ENCODE data around the gene GAL3ST2.
"Not testable (repeated sequence)": the region's sequence is repeated elsewhere in the genome, so short reads cannot be mapped to it uniquely, and the experiment has no call there.

Gene GAL3ST2

DNA sequence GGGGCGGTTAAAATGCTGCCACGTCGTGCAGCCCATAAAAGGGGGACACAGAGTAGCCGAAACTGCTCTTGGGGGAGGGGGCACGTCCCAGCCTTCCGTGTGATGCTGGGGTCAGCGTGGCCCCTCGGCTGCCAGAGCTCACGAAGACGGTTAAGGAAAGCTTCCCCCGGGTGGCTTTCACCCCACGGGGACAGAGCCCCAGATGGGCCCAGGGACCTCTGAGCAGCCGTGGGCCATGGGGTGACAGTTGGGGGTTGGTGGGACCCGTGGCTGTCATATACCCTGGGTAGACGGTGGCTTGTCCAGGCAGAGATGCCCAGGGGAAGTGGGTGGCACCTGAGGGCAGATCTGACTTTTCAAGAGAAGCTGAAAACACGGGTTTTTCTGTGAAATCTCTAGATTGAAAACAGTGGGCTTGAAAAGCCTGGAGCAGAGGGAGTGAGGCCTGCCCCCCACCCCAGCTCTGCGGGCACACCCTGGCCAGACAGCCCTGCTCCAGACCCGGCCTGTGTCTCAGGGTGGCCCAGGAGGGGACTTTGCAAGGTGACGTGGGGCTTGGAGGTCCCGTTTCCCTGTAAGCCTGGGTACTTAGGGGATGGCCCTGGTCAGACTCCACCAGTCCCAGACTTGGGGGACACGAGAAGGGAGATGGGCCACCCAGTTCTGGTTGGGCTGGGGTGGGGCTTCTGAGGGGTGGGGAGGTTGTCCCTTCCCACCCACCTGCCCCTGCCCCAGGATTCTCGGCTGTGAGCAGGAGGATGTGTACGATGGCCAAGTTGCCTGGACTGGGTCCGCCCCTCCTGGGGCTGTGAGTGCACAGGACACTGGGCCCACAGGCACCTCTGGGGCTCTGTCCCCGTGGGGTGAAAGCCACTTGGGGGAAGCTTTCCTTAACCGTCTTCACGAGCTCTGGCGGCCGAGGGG, 33.0 kb downstream of the GAL3ST2 start:
- DNase-seq (ENCODE audit: low spot score) = no peak

DNA sequence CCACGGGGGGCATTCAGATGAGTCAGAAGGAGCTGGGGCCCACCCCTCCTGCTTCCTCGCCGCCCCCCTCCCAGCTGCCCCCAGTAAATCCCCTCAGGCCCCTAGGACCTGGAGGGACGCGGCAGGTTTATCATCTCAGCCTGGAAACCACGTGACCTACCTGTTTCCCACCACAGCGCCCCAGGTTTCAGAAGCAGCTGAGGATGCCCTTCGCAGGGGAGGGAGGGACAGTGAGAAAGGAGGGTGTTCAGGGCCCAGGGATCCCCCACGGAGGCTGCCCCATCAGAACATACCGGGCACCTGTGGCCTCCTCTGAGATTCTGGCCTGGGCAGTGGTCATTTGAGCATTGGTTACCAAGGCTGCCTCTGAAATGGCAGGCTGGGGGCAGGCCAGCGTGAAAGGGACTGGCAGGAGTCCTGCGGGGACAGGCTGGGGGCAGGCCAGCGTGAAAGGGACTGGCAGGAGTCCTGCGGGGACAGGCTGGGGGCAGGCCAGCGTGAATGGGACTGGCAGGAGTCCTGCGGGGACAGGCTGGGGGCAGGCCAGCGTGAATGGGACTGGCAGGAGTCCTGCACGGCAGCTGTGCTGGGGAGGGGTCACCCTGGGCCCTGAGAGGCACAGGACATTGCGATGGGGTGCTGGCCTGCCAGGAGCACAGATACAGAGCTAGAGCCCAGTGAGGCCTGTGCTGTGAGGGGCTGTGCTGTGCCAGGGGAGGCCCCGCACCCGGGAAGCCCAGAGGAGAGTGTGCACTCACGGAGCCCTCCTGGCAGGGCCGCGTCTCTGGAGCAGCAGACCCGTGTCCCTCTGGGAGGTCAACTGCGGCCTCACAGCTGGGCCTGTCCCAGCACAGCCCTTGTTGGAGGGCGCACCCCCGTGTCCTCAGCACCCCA, 33.9 kb downstream of the GAL3ST2 start:
- DNase-seq (ENCODE audit: low spot score) = no peak

DNA sequence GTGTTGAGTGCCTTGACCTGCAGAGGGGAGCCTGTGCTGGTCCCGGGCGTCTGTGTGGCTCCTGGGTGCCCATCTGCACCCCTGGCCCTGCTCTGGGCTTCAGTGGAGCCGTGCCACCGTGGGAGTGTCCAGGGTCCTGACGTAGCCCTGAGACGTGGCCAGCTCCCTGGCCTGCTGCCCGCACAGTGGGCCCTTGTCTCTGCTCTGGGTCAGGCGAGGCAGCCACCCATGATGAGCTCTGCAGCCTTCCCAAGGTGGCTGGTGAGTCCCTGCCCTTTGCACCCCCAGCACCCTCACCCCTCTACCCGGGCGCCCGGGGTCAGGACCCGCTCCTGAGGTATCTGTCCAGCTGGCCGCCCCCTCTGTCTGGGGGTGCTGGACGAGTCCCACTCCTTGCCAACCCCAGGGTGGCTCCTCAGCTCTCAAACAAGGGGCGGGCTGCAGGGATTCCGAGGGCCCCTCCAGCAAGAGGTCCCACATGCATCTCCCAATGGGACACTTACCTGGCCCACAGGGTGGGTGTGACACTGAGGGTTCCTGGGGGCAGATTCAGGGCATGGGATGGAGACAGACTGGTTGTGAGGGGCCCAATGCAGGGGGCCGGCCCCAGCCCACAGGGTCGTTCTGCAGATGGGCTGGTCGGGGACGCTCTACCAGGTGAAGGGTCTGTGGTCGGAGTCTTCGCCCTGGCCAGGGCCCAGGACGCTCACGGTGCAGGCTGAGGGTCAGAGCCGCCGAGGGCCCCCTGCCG, 34.8 kb downstream of the GAL3ST2 start:
- DNase-seq (ENCODE audit: low spot score) = no peak

DNA sequence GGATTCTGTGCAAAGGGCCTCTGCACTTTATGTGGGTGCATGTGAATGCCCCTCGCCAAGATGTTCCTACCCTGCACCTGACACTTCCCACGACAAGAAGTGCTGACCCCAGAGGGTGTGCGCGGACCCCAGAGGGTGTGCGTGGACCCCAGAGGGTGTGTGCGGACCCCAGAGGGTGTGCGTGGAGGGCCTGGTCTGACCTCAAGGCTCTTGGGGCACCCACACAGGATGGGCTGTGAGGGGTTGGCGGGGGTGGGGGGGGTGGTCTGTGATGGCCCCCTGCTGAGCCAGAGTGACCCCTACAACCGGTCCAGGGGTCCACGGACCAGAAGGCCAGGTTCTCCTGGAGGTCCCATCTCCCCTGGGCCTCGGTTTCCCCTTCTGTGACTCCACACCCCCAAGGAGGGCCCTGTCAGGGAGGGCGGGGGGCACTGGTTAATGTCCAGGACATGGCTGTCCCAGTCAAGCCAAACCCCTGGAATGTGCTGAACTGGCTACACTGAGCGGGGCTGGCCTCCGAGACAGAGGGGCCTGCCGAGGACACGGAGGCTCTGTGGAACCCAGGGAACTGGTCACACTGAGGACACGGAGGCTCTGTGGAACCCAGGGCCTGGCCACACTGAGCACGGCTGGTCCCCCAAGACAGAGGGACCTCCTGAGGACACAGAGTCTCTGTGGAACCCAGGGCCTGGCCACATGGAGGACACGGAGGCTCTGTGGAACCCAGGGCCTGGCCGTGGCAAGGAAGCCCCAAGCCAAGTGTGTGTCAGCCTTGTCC, 35.5 kb downstream of the GAL3ST2 start:
- DNase-seq (ENCODE audit: low spot score) = no peak

DNA sequence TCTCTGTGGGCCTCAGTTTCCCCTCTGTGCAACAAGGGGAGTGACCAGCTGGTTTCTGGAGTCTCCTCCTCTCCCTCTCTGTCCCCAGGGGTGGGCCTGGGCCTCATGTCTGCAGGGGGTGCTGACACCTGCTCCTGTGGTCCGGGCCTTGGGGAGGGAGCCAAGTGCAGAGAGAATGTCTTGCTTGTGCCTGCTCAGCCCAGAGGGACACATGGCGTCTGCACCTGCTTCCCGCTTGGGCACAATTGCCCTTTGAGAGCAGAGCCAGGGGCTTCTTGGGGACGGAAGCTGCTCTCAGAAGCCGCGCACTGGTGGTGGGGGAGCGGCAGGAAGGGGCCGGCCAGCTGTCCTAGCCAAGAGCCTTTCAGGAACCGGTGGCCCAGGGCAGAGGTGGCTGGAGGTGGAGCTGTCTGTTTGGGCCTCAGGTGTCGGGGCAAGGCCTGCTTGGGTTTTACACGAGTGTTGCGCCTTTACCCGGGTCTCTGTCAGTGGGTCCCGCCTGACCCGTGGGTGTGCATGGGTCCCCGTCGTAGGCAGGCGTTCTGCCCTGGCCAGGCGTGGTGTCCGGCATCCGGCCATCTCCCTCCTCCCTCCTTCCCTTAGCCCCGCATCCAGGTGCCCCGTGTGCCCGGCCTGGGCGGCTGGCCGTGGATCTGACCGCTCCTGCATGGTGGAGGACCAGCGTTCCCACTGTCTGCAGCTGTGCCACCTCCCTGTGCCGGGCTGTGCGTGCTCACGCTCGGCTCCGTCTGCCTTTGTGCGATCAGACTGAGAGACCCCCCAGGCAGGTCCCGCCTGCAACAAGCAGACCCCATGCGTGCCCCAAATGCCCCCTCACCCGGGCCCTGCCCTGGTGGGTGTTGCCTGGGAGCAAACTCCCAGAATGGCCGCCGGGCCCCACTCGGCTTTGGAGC, 36.4 kb downstream of the GAL3ST2 start:
- DNase-seq (ENCODE audit: low spot score) = no peak

DNA sequence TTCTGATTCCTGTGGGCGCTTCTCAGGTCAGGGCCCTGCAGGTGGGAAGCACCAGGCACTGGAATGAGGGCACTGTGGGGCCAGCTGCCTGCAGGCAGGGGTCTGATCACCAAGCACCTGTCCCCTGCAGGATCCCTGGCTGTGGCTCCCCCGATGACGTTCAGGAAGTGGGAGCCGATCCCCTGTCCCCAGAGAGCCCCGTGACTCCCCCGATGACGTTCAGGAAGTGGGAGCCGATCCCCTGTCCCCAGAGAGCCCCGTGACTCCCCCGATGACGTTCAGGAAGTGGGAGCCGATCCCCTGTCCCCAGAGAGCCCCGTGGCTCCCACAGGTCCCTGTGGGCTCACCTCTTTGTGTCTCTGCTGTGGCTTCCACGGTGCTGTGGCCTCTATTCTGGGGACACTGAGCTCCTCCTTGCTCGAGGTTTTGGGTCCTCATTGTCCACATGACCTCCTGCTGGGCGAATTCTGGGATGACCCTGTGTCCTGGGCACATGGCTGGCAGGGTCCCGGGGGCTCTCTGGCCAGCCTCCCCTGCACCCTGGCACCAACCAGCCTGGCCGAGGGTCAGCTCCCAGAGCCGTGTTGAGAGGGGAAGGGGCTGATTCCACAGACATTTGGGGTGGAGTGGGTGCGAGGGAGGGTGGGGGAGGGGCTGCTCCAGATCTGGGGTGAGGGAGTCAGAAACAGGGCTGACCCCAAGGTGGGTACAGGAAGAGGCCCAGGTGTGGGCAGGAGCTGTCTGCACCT, 37.2 kb downstream of the GAL3ST2 start:
- no peak for DNase-seq (ENCODE audit: low spot score)

DNA sequence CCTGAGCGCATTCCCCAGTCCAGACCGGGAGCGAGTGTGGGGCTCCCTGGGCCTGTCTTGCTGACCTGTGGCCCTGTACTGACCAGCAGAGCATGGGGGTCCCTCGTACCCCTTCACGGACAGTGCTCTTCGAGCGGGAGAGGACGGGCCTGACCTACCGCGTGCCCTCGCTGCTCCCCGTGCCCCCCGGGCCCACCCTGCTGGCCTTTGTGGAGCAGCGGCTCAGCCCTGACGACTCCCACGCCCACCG, 37.7 kb downstream of the GAL3ST2 start:
- DNase-seq (ENCODE audit: low spot score) = no peak

DNA sequence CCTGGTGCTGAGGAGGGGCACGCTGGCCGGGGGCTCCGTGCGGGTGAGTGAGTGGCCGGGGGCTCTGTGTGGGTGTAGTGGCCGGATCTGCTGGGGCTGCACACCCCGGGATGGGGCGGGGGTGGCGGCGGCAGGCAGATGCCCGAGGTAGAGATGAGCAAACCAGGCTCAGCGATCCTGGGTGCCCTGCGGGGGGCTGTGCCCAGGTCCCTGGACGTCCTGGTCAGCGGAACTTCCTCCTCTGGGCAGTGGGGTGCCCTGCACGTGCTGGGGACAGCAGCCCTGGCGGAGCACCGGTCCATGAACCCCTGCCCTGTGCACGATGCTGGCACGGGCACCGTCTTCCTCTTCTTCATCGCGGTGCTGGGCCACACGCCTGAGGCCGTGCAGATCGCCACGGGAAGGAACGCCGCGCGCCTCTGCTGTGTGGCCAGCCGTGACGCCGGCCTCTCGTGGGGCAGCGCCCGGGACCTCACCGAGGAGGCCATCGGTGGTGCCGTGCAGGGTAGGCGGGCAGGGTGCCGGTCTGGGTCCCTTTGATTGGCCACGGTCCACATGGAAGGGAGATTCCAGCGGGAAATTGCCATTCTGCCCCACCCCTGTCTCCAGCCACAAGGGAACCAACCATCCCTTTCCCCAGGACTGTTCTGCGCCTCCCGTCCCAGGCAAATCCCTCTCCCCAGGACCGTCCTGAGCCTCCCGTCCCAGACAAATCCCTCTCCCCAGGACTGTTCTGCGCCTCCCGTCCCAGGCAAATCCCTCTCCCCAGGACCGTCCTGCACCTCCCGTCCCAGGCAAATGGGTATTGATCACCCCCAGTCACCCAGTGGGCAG, 38.2 kb downstream of the GAL3ST2 start:
- DNase-seq (ENCODE audit: low spot score) = no peak

DNA sequence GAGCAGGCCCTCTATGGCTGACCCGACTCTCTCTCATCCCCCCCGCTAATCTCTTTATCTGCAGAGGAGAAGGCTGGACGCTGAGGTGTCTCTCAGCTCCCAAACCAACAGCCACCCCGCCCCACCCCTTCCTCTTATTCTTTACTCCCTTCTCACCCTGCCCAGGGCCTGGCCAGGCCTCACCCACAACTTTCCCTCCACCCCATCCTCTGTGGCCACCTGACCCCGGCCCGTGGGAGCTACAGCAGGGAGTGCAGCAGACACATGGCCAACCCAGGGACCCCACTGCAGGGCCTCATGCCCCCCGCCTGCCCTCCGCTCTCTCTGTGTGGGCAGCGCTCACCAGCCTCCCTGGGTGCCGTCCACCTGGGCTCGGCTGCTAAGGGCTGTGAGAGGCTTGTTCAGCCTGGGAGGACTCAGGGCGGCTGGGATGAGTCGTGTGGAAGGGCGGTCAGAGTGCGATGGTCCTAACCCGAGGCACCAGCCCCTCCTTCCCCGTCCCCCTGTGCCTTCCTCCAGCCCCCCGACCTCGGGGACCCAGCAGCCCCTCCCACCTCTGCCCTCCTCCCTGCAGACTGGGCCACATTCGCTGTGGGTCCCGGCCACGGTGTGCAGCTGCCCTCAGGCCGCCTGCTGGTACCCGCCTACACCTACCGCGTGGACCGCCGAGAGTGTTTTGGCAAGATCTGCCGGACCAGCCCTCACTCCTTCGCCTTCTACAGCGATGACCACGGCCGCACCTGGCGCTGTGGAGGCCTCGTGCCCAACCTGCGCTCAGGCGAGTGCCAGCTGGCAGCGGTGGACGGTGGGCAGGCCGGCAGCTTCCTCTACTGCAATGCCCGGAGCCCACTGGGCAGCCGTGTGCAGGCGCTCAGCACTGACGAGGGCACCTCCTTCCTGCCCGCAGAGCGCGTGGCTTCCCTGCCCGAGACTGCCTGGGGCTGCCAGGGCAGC, 39.1 kb downstream of the GAL3ST2 start:
- no peak for DNase-seq (ENCODE audit: low spot score)

DNA sequence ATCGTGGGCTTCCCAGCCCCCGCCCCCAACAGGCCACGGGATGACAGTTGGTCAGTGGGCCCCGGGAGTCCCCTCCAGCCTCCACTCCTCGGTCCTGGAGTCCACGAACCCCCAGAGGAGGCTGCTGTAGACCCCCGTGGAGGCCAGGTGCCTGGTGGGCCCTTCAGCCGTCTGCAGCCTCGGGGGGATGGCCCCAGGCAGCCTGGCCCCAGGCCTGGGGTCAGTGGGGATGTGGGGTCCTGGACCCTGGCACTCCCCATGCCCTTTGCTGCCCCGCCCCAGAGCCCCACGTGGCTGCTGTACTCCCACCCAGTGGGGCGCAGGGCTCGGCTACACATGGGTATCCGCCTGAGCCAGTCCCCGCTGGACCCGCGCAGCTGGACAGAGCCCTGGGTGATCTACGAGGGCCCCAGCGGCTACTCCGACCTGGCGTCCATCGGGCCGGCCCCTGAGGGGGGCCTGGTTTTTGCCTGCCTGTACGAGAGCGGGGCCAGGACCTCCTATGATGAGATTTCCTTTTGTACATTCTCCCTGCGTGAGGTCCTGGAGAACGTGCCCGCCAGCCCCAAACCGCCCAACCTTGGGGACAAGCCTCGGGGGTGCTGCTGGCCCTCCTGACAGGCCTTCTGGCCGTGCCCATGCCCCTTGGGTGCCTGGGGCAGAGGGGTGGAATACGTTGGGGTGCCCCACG, 40.0 kb downstream of the GAL3ST2 start:
- DNase-seq (ENCODE audit: low spot score) = no peak

DNA sequence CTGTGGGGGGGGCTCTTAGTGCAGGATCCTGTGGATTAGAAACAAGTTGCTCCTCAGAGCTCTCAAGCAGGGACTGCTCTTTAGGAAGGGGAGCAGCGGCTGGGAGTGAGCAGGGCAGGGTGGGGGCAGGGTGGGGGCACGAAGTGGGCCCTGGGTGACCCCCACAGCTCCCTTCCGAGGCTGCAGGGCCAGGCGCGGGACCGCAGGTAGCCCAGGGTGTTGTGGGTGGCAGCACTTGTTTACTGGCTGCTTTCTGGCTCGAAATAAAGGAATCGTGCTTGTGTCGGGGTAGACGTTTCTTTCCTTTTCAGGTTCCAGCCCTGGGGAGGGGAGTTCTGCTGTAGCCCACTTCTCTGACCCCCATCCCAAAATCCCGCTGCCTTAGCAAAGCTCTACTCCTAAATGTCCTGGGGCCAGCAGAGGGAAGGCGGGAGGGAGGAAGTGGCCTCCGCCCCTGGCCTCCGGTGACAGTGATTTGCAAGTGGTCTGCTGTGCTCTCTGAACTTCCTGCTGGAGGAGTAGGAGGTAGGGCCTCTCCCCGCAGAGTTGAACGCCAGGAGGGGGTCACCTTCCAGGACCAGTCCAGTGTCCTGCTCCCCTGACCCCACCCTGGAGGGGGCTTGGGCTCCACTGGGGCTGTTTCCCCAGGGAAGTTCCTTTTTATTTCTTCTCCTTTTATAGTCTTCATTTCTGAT, 40.7 kb downstream of the GAL3ST2 start:
- DNase-seq (ENCODE audit: low spot score) = no peak

DNA sequence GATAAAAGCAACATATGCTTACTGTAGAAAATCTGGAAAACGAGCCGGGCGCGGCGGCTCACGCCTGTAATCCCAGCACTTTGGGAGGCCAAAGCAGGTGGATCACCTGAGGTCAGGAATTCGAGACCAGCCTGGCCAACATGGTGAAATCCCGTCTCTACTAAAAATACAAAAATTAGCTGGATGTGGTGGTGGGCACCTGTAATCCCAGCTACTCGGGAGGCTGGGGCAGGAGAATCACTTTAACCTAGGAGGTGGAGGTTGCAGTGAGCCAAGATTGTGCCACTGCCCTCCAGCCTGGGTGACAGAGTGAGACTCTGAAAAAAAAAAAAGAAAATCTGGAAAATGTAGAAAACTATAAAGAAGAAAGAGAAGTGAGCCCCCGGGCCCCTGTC, 41.2 kb downstream of the GAL3ST2 start:
- DNase-seq (ENCODE audit: low spot score) = not testable (repeated sequence)

DNA sequence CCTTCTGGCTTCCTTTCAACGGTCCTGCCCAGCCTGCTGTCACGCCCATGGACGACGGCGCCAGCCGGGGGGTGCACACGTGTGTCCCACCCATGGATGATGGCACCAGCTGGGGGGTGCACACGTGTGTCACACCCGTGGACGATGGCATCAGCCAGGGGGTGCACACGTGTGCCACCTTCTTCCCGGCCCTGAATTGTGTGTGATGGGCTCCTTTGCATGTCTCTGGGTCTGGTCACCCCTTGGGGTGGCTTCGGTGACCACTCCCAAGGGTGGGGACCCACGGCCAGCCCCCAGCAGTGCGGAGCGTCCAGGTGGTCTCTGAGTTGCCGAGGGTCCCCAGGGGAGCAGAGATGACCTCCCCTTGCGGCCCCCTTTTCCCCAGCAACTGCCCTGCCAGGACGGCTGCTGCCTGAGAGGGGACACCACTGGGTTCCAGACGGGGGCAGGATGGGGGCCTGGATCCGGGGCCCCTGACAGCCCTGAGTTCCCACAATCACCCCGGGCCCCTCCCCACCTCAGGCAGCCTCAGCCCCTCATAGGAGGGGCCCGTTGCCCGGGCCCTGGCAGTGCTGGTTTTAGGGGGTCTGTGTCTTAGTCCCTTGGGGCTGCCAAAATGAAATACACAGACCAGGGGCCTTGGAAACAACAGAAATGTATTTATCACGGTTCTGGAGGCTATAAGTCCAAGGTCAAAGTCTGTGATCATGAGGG, 41.8 kb downstream of the GAL3ST2 start:
- DNase-seq (ENCODE audit: low spot score) = no peak

DNA sequence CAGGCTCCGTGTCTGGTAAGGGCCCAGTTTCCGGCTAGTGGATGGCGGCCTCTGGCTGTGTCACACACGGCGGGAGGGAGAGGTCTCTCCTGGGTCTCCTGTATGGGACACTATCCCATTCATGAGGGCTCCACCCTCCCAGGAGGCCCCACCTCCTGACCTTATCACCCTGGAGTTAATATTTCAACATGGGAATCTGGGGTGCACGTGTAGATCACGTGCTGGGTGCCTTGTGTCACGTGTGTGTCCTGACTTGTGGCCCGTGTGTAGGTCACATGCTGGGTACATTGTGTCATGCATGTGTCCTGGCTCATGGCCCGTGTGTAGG, 42.3 kb downstream of the GAL3ST2 start:
- DNase-seq (ENCODE audit: low spot score) = no peak

DNA sequence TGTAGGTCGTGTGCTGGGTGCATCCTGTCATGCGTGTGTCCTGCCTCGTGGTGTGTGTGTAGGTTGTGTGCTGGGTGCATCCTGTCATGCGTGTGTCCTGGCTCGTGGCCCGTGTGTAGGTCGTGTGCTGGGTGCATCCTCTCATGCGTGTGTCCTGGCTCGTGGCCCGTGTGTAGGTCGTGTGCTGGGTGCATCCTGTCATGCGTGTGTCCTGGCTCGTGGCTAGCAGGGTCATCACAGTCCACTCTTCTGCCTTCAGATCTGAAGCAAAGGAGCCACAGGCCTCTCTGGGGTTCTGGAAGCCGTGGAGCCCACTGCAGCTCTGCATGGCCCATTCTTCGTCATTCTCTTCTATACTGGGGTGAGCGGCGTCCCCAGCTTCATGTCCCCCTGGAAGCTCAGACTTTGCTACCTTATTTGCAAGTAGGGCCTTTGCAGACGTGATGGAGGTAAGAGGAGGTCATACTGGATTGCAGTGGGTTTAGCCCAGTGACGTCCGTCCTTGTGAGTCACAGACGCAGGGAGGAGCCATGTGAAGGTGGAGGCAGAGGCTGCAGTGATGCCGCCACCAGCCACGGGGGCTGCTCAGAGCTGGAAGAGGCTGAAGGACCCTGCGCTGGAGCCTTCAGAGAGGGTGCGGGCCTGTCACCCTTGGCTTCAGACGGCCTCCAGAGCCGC, 43.5 kb downstream of the GAL3ST2 start:
- DNase-seq (ENCODE audit: low spot score) = not testable (repeated sequence)

Measured in cerebellar cortex (tissue), 1 donor.